K562 (cell line): ENCODE data around the gene FREM1. TPM values are rescaled to one million over a fixed set of nuclear protein-coding genes. Genes with fewer than 3 reads are reported as not detected.

Source experiments
- BMI1 ChIP-seq: fragments of 150-350 bp; IDR thresholded peaks from 2 replicates; pipeline ENCODE4 v1.6.1; 2014; ENCODE audit warnings: low read length
- CGGBP1 ChIP-seq: fragments of 250-450 bp; sonication (Bioruptor Pico); IDR thresholded peaks from 2 replicates; pipeline ENCODE4 v1.9.0; 2021; ENCODE audit warnings: mild to moderate bottlenecking
- CREB5 ChIP-seq: fragments of 250-450 bp; sonication (Bioruptor Pico); IDR thresholded peaks from 2 replicates; pipeline ENCODE4 v1.5.0; 2020; ENCODE audit warnings: mild to moderate bottlenecking
- HDAC6 ChIP-seq: IDR thresholded peaks from 2 replicates; pipeline ENCODE4 v1.6.1; 2012; ENCODE audit warnings: low read depth, mild to moderate bottlenecking, control low read depth, inconsistent platforms, low read length, moderate library complexity
- MTA2 ChIP-seq: fragments of 450-650 bp; IDR thresholded peaks from 2 replicates; pipeline ENCODE4 v1.6.1; 2016; ENCODE audit warnings: low read depth
- MYC ChIP-seq, 2 experiments: fragments of 250-450 bp in 1 of 2; sonication (Bioruptor Pico) in 1 of 2; IDR thresholded peaks; 2 replicates each; pipeline versions ENCODE4 v1.5.1 to v1.6.1; 2012 to 2021; ENCODE audit warnings: low read depth in 2 of 2, borderline replicate concordance in 1 of 2, improper control_type of control experiment in 1 of 2, low read length in 1 of 2, mild to moderate bottlenecking in 1 of 2, moderate library complexity in 1 of 2
- NCOA4 ChIP-seq: fragments of 450-650 bp; IDR thresholded peaks from 2 replicates; pipeline ENCODE4 v1.6.1; 2018; ENCODE audit warnings: mild to moderate bottlenecking; ENCODE audit not compliant: partially characterized antibody
- PKNOX1 ChIP-seq: fragments of 450-650 bp; IDR thresholded peaks from 2 replicates; pipeline ENCODE4 v1.6.1; 2016
- SLC30A9 ChIP-seq: fragments of 250-450 bp; sonication (Bioruptor Pico); IDR thresholded peaks from 2 replicates; pipeline ENCODE4 v1.8.0; 2022; ENCODE audit warnings: mild to moderate bottlenecking, moderate library complexity
- TEAD4 ChIP-seq, 2 experiments: sonication (generic) in 1 of 2; formaldehyde crosslinking in 1 of 2; IDR thresholded peaks; 2 replicates each; pipeline versions ENCODE4 v1.6.1 to v1.8.0; 2012 to 2022; ENCODE audit warnings: borderline replicate concordance in 1 of 2, inconsistent platforms in 1 of 2, low read length in 1 of 2, mild to moderate bottlenecking in 1 of 2, missing genetic modification reagents in 1 of 2
- TFAM ChIP-seq: fragments of 250-450 bp; sonication (Bioruptor Pico); conservative IDR thresholded peaks from 2 replicates; pipeline ENCODE4 v1.5.0; 2021; ENCODE audit warnings: mild to moderate bottlenecking, moderate library complexity
- ZFP36 ChIP-seq: fragments of 150-350 bp; IDR thresholded peaks from 2 replicates; pipeline ENCODE4 v1.6.1; 2018; ENCODE audit warnings: low read length, low read depth; ENCODE audit not compliant: partially characterized antibody
- ZHX1 ChIP-seq: fragments of 150-350 bp; conservative IDR thresholded peaks from 2 replicates; pipeline ENCODE4 v1.6.1; 2014; ENCODE audit warnings: low read length
- ZKSCAN8 ChIP-seq: fragments of 200-800 bp; sonication (Bioruptor generic); IDR thresholded peaks from 2 replicates; pipeline ENCODE4 v1.6.1; 2016; ENCODE audit warnings: missing genetic modification characterization, missing compliant biosample characterization
- ZNF395 ChIP-seq: fragments of 200-800 bp; sonication (Bioruptor generic); IDR thresholded peaks from 2 replicates; pipeline ENCODE4 v1.6.1; 2017; ENCODE audit warnings: missing genetic modification characterization, missing compliant biosample characterization
- ZNF41 ChIP-seq: fragments of 250-450 bp; sonication (Bioruptor Pico); conservative IDR thresholded peaks from 2 replicates; pipeline ENCODE4 v1.4.0; 2020; ENCODE audit warnings: mild to moderate bottlenecking
- ZNF512 ChIP-seq: IDR thresholded peaks from 2 replicates; pipeline ENCODE4 v1.6.1; 2016; ENCODE audit warnings: missing genetic modification characterization, missing compliant biosample characterization
- polyA plus RNA-seq, 8 experiments: library from polyadenylated mRNA; depleted of rRNA in 4 of 8; stranded (reverse) in 5 of 8; unstranded in 3 of 8; fragments of >200 nt; fragmentation: Nextera tagmentation in 2 of 8; fragmentation: Illumina TruSeq in 1 of 8; extraction: Ambion mirVana in 2 of 8; extraction: Trizol in 1 of 8; gene quantifications; 2 replicates each; pipeline versions ENCODE4 v1.2.1 to v1.2.3, GENCODE V29; 2011 to 2014; ENCODE audit warnings: inconsistent platforms in 1 of 8, missing spikeins in 1 of 8
- total RNA-seq, 7 experiments: library from RNA; depleted of rRNA in 6 of 7; stranded (reverse); fragments of >200 nt in 6 of 7; fragmentation: Illumina TruSeq in 2 of 7; extraction: Trizol in 2 of 7; gene quantifications; 2 replicates each; pipeline versions ENCODE4 v1.2.1 to v1.2.3, GENCODE V29; 2011 to 2021; ENCODE audit warnings: low replicate concordance in 1 of 7

Gene FREM1
- total and polyA plus RNA-seq, 9 of the 15 experiments (the other 6 are each of a cell fraction or from before 2014, with no cell fraction given): 0.03 to 0.24 (median 0.13) TPM; not detected in 2

- TF ChIP-seq ZNF512 (tag): no peak
- no peak for TF ChIP-seq TEAD4 (IDR thresholded peaks at IDR 0.05; ENCODE audit: low read length)
- TF ChIP-seq TEAD4 (CRISPR knock-in tag; IDR thresholded peaks at IDR 0.05; ENCODE audit: borderline replicate concordance): no peak
- TF ChIP-seq ZFP36: no peak
- TF ChIP-seq MYC (IDR thresholded peaks at IDR 0.05; ENCODE audit: low read depth, low read length): no peak
- TF ChIP-seq MYC (CRISPR knock-in tag; IDR thresholded peaks at IDR 0.05; ENCODE audit: borderline replicate concordance, low read depth): no peak
- TF ChIP-seq CREB5 (CRISPR knock-in tag): no peak
- TF ChIP-seq SLC30A9 (CRISPR knock-in tag): no peak
- 0 out of 2 replicates have a peak, but pooled peaks have one; percentile 59 for TF ChIP-seq ZNF395 (CRISPR knock-in tag)
- no peak for TF ChIP-seq CGGBP1 (CRISPR knock-in tag)
- no peak for TF ChIP-seq BMI1
- TF ChIP-seq HDAC6: no peak
- TF ChIP-seq NCOA4: no peak
- 0 out of 2 replicates have a peak, but pooled peaks have one; percentile 57 for TF ChIP-seq ZKSCAN8 (CRISPR knock-in tag)
- TF ChIP-seq TFAM (CRISPR knock-in tag): no peak
- no peak for TF ChIP-seq ZNF41 (CRISPR knock-in tag)
- TF ChIP-seq ZHX1: no peak
- no peak for TF ChIP-seq MTA2
- peak; percentile 23; the same call in 1 of the 2 replicates for TF ChIP-seq PKNOX1
These were observed 130.6 kb downstream of the FREM1 start (continued) for GRCh38 chr9:14779566-14780022.
